ENCODE data around the gene TRAPPC11.

DNA sequence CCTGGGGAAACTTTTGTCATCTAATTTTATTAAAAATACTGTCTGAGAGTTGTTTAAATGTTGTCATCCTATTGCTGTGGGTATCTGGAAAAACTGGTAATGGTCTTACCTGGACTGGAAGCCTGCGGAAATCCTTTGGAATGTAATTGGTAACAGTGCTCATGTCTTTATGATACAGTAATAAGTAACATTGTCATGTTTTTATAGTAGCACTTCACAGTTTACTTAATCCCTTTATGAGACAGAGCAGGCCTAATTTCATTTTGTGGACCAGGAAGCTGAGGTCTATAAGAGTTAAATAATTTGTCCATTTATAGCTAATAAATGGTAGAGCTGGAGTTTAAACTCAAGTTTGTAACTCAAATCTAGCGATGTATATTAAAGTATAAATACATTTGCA, 88.3 kb downstream of the TRAPPC11 start:
- no peak for TF ChIP-seq POLR2A (IDR thresholded peaks at IDR 0.05)
- TF ChIP-seq, protein P1, sequence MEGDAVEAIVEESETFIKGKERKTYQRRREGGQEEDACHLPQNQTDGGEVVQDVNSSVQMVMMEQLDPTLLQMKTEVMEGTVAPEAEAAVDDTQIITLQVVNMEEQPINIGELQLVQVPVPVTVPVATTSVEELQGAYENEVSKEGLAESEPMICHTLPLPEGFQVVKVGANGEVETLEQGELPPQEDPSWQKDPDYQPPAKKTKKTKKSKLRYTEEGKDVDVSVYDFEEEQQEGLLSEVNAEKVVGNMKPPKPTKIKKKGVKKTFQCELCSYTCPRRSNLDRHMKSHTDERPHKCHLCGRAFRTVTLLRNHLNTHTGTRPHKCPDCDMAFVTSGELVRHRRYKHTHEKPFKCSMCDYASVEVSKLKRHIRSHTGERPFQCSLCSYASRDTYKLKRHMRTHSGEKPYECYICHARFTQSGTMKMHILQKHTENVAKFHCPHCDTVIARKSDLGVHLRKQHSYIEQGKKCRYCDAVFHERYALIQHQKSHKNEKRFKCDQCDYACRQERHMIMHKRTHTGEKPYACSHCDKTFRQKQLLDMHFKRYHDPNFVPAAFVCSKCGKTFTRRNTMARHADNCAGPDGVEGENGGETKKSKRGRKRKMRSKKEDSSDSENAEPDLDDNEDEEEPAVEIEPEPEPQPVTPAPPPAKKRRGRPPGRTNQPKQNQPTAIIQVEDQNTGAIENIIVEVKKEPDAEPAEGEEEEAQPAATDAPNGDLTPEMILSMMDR (IDR thresholded peaks at IDR 0.05): no peak
- no peak for TF ChIP-seq EP300 (IDR thresholded peaks at IDR 0.05)
